ENCODE results near the gene FOXB2.
A peak's percentile ranks its signal among the peaks of the same experiment; 100 is the strongest.

FOXB2 gene

GRCh38 chr9:76999261-76999660, 20.2 kb upstream of the FOXB2 start:
- WGBS, 2 experiments, result 94 to 95% methylated on average over 3 of the region's 3 CpGs
- Histone ChIP-seq H3K4me3 (ENCODE audit: insufficient read depth, low read depth, low read length) (no peak overlapping the region), H3K27me3 (ENCODE audit: control insufficient read depth, insufficient read depth, low read length, poor library complexity, severe bottlenecking) (no peaks in the 10 kb centered on the region), H3K36me3 (ENCODE audit: control insufficient read depth, insufficient read depth, low read length) (no peaks in the 10 kb centered on the region), H3K27ac (ENCODE audit: insufficient read depth, low read depth, low read length, poor library complexity, severe bottlenecking) (no peak overlapping the region), H3K4me1 (ENCODE audit: control insufficient read depth, insufficient read depth, low read length) (no peaks in the 10 kb centered on the region), H3K9me3 (ENCODE audit: control insufficient read depth, low read length) (no peaks in the 10 kb centered on the region)

DNA sequence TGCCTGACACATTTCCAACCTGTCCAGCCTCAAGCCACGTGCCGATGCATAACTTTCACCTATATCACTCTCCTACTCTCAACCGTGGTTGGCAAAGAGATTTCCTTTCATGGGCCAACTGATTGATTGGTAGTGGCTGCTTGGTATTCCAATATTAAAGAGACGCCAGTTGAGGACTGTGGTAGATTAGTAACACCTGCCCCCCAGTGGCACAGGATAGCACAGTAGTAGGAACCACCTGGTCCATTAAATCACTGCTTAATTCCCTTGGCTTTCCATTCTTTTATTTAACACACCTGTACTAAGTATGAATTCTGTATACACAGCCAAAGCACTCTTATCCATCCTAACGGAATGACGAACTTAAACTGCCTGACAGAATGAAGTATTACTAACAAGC, 19.1 kb upstream of the FOXB2 start:
- Histone ChIP-seq H3K27me3 (ENCODE audit: control insufficient read depth, insufficient read depth, low read length, poor library complexity, severe bottlenecking) (no peaks in the 10 kb centered on the region), H3K4me1 (ENCODE audit: control insufficient read depth, insufficient read depth, low read length) (no peaks in the 10 kb centered on the region), H3K36me3 (ENCODE audit: control insufficient read depth, insufficient read depth, low read length) (no peaks in the 10 kb centered on the region), H3K4me3 (ENCODE audit: insufficient read depth, low read depth, low read length) (no peak overlapping the region), H3K27ac (ENCODE audit: insufficient read depth, low read depth, low read length, poor library complexity, severe bottlenecking) (no peak overlapping the region), H3K9me3 (ENCODE audit: control insufficient read depth, low read length) (no peaks in the 10 kb centered on the region)
- WGBS, 2 experiments, result 90 to 92% methylated on average over 5 to 6 of the region's 6 CpGs

- no peak overlapping the region for H3K27ac ChIP-seq (ENCODE audit: insufficient read depth, low read depth, low read length, poor library complexity, severe bottlenecking)
- 96 to 97% methylated on average over 3 of the region's 3 CpGs for WGBS, 2 experiments
- H3K4me1 ChIP-seq (ENCODE audit: control insufficient read depth, insufficient read depth, low read length), result no peaks in the 10 kb centered on the region
- H3K4me3 ChIP-seq (ENCODE audit: insufficient read depth, low read depth, low read length), result no peak overlapping the region
- no peaks in the 10 kb centered on the region for H3K9me3 ChIP-seq (ENCODE audit: control insufficient read depth, low read length)
- H3K27me3 ChIP-seq (ENCODE audit: control insufficient read depth, insufficient read depth, low read length, poor library complexity, severe bottlenecking), result no peaks in the 10 kb centered on the region
- H3K36me3 ChIP-seq (ENCODE audit: control insufficient read depth, insufficient read depth, low read length), result no peaks in the 10 kb centered on the region
These were observed 16.1 kb upstream of the FOXB2 start for GRCh38 chr9:77003366-77003765.

DNA sequence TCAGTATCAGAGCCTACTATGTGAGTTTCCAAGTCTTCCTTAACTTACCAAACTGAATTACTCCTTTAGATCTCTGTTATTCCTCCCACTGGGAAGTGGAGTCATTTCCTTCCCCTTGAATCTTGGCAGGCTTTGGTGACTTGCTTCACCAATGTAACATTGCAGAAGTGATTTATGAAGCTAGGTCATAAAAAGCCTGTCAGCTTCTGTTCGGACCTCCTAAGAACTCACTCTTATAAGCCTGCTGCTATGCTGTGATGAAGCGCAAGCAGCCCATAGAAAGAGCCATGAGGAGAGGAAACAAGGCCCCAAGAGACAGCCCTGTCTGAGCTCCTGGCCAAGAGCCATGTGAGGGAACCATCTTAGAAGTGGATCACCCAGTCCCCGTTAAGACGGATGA, 14.2 kb upstream of the FOXB2 start:
- H3K27me3 ChIP-seq (ENCODE audit: control insufficient read depth, insufficient read depth, low read length, poor library complexity, severe bottlenecking), result peaks cover 2% of the 10 kb centered on the region
- WGBS, 2 experiments, result 91 to 98% methylated on average over 4 of the region's 4 CpGs
- no peaks in the 10 kb centered on the region for H3K36me3 ChIP-seq (ENCODE audit: control insufficient read depth, insufficient read depth, low read length)
- no peak overlapping the region for H3K27ac ChIP-seq (ENCODE audit: insufficient read depth, low read depth, low read length, poor library complexity, severe bottlenecking)
- H3K4me1 ChIP-seq (ENCODE audit: control insufficient read depth, insufficient read depth, low read length), result no peaks in the 10 kb centered on the region
- H3K4me3 ChIP-seq (ENCODE audit: insufficient read depth, low read depth, low read length), result no peak overlapping the region
- H3K9me3 ChIP-seq (ENCODE audit: control insufficient read depth, low read length), result no peaks in the 10 kb centered on the region

- peaks cover 12% of the 10 kb centered on the region for H3K4me1 ChIP-seq (ENCODE audit: control insufficient read depth, insufficient read depth, low read length)
- peaks cover 55% of the 10 kb centered on the region for H3K27me3 ChIP-seq (ENCODE audit: control insufficient read depth, insufficient read depth, low read length, poor library complexity, severe bottlenecking)
- H3K27ac ChIP-seq (ENCODE audit: insufficient read depth, low read depth, low read length, poor library complexity, severe bottlenecking), result no peak overlapping the region
- no peak overlapping the region for H3K4me3 ChIP-seq (ENCODE audit: insufficient read depth, low read depth, low read length)
- H3K36me3 ChIP-seq (ENCODE audit: control insufficient read depth, insufficient read depth, low read length), result no peaks in the 10 kb centered on the region
- 69 to 81% methylated on average over 4 to 5 of the region's 5 CpGs for WGBS, 2 experiments
- H3K9me3 ChIP-seq (ENCODE audit: control insufficient read depth, low read length), result no peaks in the 10 kb centered on the region
These were observed 8.9 kb upstream of the FOXB2 start for GRCh38 chr9:77010527-77010926.

- Histone ChIP-seq H3K36me3 (ENCODE audit: control insufficient read depth, insufficient read depth, low read length) (no peaks in the 10 kb centered on the region), H3K4me3 (ENCODE audit: insufficient read depth, low read depth, low read length) (peak overlapping the region; percentile 22), H3K27ac (ENCODE audit: insufficient read depth, low read depth, low read length, poor library complexity, severe bottlenecking) (no peak overlapping the region), H3K27me3 (ENCODE audit: control insufficient read depth, insufficient read depth, low read length, poor library complexity, severe bottlenecking) (peaks cover 72% of the 10 kb centered on the region), H3K9me3 (ENCODE audit: control insufficient read depth, low read length) (no peaks in the 10 kb centered on the region), H3K4me1 (ENCODE audit: control insufficient read depth, insufficient read depth, low read length) (peaks cover 20% of the 10 kb centered on the region)
- WGBS, 2 experiments, result 2 to 4% methylated on average over 42 of the region's 42 CpGs
These were observed 7.3 kb upstream of the FOXB2 start for GRCh38 chr9:77011973-77012821.

GRCh38 chr9:77013206-77013931, 6.1 kb upstream of the FOXB2 start:
- H3K4me3 ChIP-seq (ENCODE audit: insufficient read depth, low read depth, low read length), result no peak overlapping the region
- H3K27ac ChIP-seq (ENCODE audit: insufficient read depth, low read depth, low read length, poor library complexity, severe bottlenecking), result no peak overlapping the region
- peaks cover 83% of the 10 kb centered on the region for H3K27me3 ChIP-seq (ENCODE audit: control insufficient read depth, insufficient read depth, low read length, poor library complexity, severe bottlenecking)
- H3K4me1 ChIP-seq (ENCODE audit: control insufficient read depth, insufficient read depth, low read length), result peaks cover 20% of the 10 kb centered on the region
- H3K9me3 ChIP-seq (ENCODE audit: control insufficient read depth, low read length), result no peaks in the 10 kb centered on the region
- no peaks in the 10 kb centered on the region for H3K36me3 ChIP-seq (ENCODE audit: control insufficient read depth, insufficient read depth, low read length)
- 17 to 19% methylated on average over 18 to 20 of the region's 21 CpGs for WGBS, 2 experiments

- H3K4me3 ChIP-seq (ENCODE audit: insufficient read depth, low read depth, low read length), result no peak overlapping the region
- no peaks in the 10 kb centered on the region for H3K9me3 ChIP-seq (ENCODE audit: control insufficient read depth, low read length)
- 2 to 3% methylated on average over 43 to 46 of the region's 46 CpGs for WGBS, 2 experiments
- no peaks in the 10 kb centered on the region for H3K36me3 ChIP-seq (ENCODE audit: control insufficient read depth, insufficient read depth, low read length)
- H3K4me1 ChIP-seq (ENCODE audit: control insufficient read depth, insufficient read depth, low read length), result peaks cover 20% of the 10 kb centered on the region
- no peak overlapping the region for H3K27ac ChIP-seq (ENCODE audit: insufficient read depth, low read depth, low read length, poor library complexity, severe bottlenecking)
- peaks cover 90% of the 10 kb centered on the region for H3K27me3 ChIP-seq (ENCODE audit: control insufficient read depth, insufficient read depth, low read length, poor library complexity, severe bottlenecking)
These were observed 5.4 kb upstream of the FOXB2 start for GRCh38 chr9:77013932-77014596.

DNA sequence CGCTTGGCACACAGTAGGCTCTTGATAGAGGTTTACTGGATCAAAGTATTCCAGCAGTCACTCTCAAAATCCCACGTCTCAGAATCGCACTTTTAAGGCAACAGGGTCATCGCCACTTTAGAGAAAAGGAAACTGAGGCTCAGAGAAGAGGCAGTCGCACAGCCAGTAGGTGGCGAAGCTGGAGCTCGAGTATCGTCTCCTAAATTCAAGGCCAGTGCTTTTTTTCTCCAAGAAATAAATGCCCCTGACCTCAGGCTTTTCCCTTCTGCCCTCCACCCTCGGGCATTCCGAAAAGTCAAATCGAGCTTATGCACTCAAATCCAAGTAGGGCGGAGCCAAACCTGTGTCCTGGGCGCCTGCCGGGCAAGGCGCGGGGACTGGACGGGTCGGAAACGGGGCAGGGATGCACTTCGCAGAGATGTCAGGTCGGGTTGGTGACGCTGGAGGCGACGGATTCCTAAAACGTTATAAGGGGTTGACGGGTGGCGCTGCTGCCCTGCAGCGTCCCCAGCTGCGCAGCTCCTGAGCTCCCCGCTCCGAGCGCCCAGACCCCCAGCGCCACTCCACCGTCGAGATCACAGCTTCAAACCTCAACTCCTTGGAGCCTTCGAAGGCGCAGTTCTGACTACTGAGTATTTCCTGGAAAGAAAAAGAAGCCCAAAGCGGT, 4.7 kb upstream of the FOXB2 start:
- H3K36me3 ChIP-seq (ENCODE audit: control insufficient read depth, insufficient read depth, low read length), result no peaks in the 10 kb centered on the region
- 1 to 2% methylated on average over 38 of the region's 38 CpGs for WGBS, 2 experiments
- no peak overlapping the region for H3K27ac ChIP-seq (ENCODE audit: insufficient read depth, low read depth, low read length, poor library complexity, severe bottlenecking)
- H3K4me3 ChIP-seq (ENCODE audit: insufficient read depth, low read depth, low read length), result no peak overlapping the region
- H3K4me1 ChIP-seq (ENCODE audit: control insufficient read depth, insufficient read depth, low read length), result peaks cover 23% of the 10 kb centered on the region
- H3K27me3 ChIP-seq (ENCODE audit: control insufficient read depth, insufficient read depth, low read length, poor library complexity, severe bottlenecking), result peaks cover 97% of the 10 kb centered on the region
- H3K9me3 ChIP-seq (ENCODE audit: control insufficient read depth, low read length), result no peaks in the 10 kb centered on the region

Measured in ectodermal cell (in vitro differentiated cells).